ENCODE results near the gene MPRIP. TPM values are rescaled to one million over a fixed set of nuclear protein-coding genes. Genes with fewer than 3 reads are reported as not detected.

MPRIP gene
- total RNA-seq, 1 donor from 2014 or later = 102 TPM

GRCh38 chr17:17077101-17077500 lies 34.8 kb downstream of the MPRIP start:
- no peak overlapping the region for H3K4me3 ChIP-seq (ENCODE audit: low read depth, low read length)
- no peak for DNase-seq (ENCODE audit: low read depth)
- no peak for TF ChIP-seq CTCF (conservative IDR thresholded peaks at IDR 0.05; ENCODE audit: low read depth, low read length)

GRCh38 chr17:17077861-17078732 lies 35.8 kb downstream of the MPRIP start:
- no peak for DNase-seq (ENCODE audit: low read depth)
- TF ChIP-seq CTCF (conservative IDR thresholded peaks at IDR 0.05; ENCODE audit: low read depth, low read length) = no peak
- H3K4me3 ChIP-seq (ENCODE audit: low read depth, low read length) = no peak overlapping the region

GRCh38 chr17:17078832-17079231 lies 36.6 kb downstream of the MPRIP start:
- no peak for TF ChIP-seq CTCF (conservative IDR thresholded peaks at IDR 0.05; ENCODE audit: low read depth, low read length)
- H3K4me3 ChIP-seq (ENCODE audit: low read depth, low read length) = no peak overlapping the region
- DNase-seq (ENCODE audit: low read depth) = no peak

GRCh38 chr17:17079336-17079735 lies 37.1 kb downstream of the MPRIP start:
- no peak for TF ChIP-seq CTCF (conservative IDR thresholded peaks at IDR 0.05; ENCODE audit: low read depth, low read length)

GRCh38 chr17:17079761-17080160 lies 37.5 kb downstream of the MPRIP start:
- DNase-seq (ENCODE audit: low read depth) = no peak
- no peak overlapping the region for H3K4me3 ChIP-seq (ENCODE audit: low read depth, low read length)
- TF ChIP-seq CTCF (conservative IDR thresholded peaks at IDR 0.05; ENCODE audit: low read depth, low read length) = no peak

More at GRCh38 chr17:17079336-17079735, 37.1 kb downstream of the MPRIP start:
- H3K4me3 ChIP-seq (ENCODE audit: low read depth, low read length) = no peak overlapping the region
- no peak for DNase-seq (ENCODE audit: low read depth)

- H3K4me3 ChIP-seq (ENCODE audit: low read depth, low read length) = no peak overlapping the region
- TF ChIP-seq CTCF (conservative IDR thresholded peaks at IDR 0.05; ENCODE audit: low read depth, low read length) = no peak
Observed at GRCh38 chr17:17080181-17080631, 37.9 kb downstream of the MPRIP start.

GRCh38 chr17:17080781-17081180 lies 38.5 kb downstream of the MPRIP start:
- H3K4me3 ChIP-seq (ENCODE audit: low read depth, low read length) = no peak overlapping the region
- no peak for DNase-seq (ENCODE audit: low read depth)
- no peak for TF ChIP-seq CTCF (conservative IDR thresholded peaks at IDR 0.05; ENCODE audit: low read depth, low read length)

More at GRCh38 chr17:17080181-17080631, 37.9 kb downstream of the MPRIP start:
- no peak for DNase-seq (ENCODE audit: low read depth)

Measured in epithelial cell of proximal tubule (primary cell).